ENCODE results near the gene CLIC5. TPM values are rescaled to one million over a fixed set of nuclear protein-coding genes. Genes with fewer than 3 reads are reported as not detected.

CLIC5 gene
- polyA plus RNA-seq, 1 donor (not counting 4 experiments of a cell fraction or from before 2014, with no cell fraction given), result 0.09 TPM

- H3K9ac ChIP-seq (ENCODE audit: control insufficient read depth, extremely low read depth, insufficient read depth, low read length), result no peak overlapping the region
- dilution Hi-C loops (cut with MboI; ENCODE audit: extremely low pct_ligation_motif_present, low sequenced_read_pairs), result no loop called here
- no peak overlapping the region for H3K4me3 ChIP-seq (ENCODE audit: control insufficient read depth in 2 of 3, extremely low read depth in 1 of 3, insufficient read depth in 2 of 3, low read depth in 1 of 3, low read length in 3 of 3)
- H3K36me3 ChIP-seq (ENCODE audit: control insufficient read depth in 2 of 2, extremely low read depth in 1 of 2, insufficient read depth in 2 of 2, low read length in 2 of 2), result no peaks in the 10 kb centered on the region
- TF ChIP-seq CTCF (optimal IDR thresholded peaks at IDR 0.05 in 1 of 3, IDR thresholded peaks at IDR 0.05 in 1 of 3, conservative IDR thresholded peaks at IDR 0.05 in 1 of 3; ENCODE audit: extremely low read depth in 1 of 3, insufficient read depth in 2 of 3, low read length in 3 of 3), result no peak
- TF ChIP-seq EZH2 (IDR thresholded peaks at IDR 0.05; ENCODE audit: low read length), result no peak
- H3K4me1 ChIP-seq (ENCODE audit: control insufficient read depth, extremely low read depth, insufficient read depth, low read length), result no peaks in the 10 kb centered on the region
- H4K20me1 ChIP-seq (ENCODE audit: control insufficient read depth, extremely low read depth, insufficient read depth, low read length), result no peaks in the 10 kb centered on the region
- H2AFZ ChIP-seq (ENCODE audit: control insufficient read depth, low read length), result no peak overlapping the region
- no peak for FAIRE-seq
- H3K27me3 ChIP-seq (ENCODE audit: control insufficient read depth, extremely low read depth, insufficient read depth, low read length), result no peaks in the 10 kb centered on the region
- no peaks in the 10 kb centered on the region for H3K9me3 ChIP-seq (ENCODE audit: control insufficient read depth, low read depth, low read length)
- DNase-seq (ENCODE audit: low read depth, low spot score), result no peak
- H3K9me1 ChIP-seq (ENCODE audit: control insufficient read depth, extremely low read depth, insufficient read depth, low read length), result no peaks in the 10 kb centered on the region
- H3K4me2 ChIP-seq (ENCODE audit: control insufficient read depth, extremely low read depth, insufficient read depth, low read depth, low read length), result no peak overlapping the region
- no peak overlapping the region for H3K27ac ChIP-seq (ENCODE audit: control insufficient read depth, insufficient read depth, low read length)
- H3K79me2 ChIP-seq (ENCODE audit: control insufficient read depth, insufficient read depth, low read length), result no peaks in the 10 kb centered on the region
These were observed 38.9 kb upstream of the CLIC5 start for GRCh38 chr6:46054516-46054915.

- Histone ChIP-seq H3K9ac (ENCODE audit: control insufficient read depth, extremely low read depth, insufficient read depth, low read length) (no peak overlapping the region), H2AFZ (ENCODE audit: control insufficient read depth, low read length) (no peak overlapping the region), H3K4me3 (ENCODE audit: control insufficient read depth in 2 of 3, extremely low read depth in 1 of 3, insufficient read depth in 2 of 3, low read depth in 1 of 3, low read length in 3 of 3) (no peak overlapping the region), H3K36me3 (ENCODE audit: control insufficient read depth in 2 of 2, extremely low read depth in 1 of 2, insufficient read depth in 2 of 2, low read length in 2 of 2) (no peaks in the 10 kb centered on the region), H3K27me3 (ENCODE audit: control insufficient read depth, extremely low read depth, insufficient read depth, low read length) (no peaks in the 10 kb centered on the region), H3K27ac (ENCODE audit: control insufficient read depth, insufficient read depth, low read length) (no peak overlapping the region), H4K20me1 (ENCODE audit: control insufficient read depth, extremely low read depth, insufficient read depth, low read length) (no peaks in the 10 kb centered on the region), H3K79me2 (ENCODE audit: control insufficient read depth, insufficient read depth, low read length) (no peaks in the 10 kb centered on the region), H3K4me1 (ENCODE audit: control insufficient read depth, extremely low read depth, insufficient read depth, low read length) (no peaks in the 10 kb centered on the region), H3K9me1 (ENCODE audit: control insufficient read depth, extremely low read depth, insufficient read depth, low read length) (no peaks in the 10 kb centered on the region), H3K4me2 (ENCODE audit: control insufficient read depth, extremely low read depth, insufficient read depth, low read depth, low read length) (no peak overlapping the region), H3K9me3 (ENCODE audit: control insufficient read depth, low read depth, low read length) (no peaks in the 10 kb centered on the region)
- FAIRE-seq (no peak), DNase-seq (ENCODE audit: low read depth, low spot score) (no peak)
- dilution Hi-C loops (cut with MboI; ENCODE audit: extremely low pct_ligation_motif_present, low sequenced_read_pairs), result no loop called here
- no peak for TF ChIP-seq CTCF (optimal IDR thresholded peaks at IDR 0.05 in 1 of 3, IDR thresholded peaks at IDR 0.05 in 1 of 3, conservative IDR thresholded peaks at IDR 0.05 in 1 of 3; ENCODE audit: extremely low read depth in 1 of 3, insufficient read depth in 2 of 3, low read length in 3 of 3)
- no peak for TF ChIP-seq EZH2 (IDR thresholded peaks at IDR 0.05; ENCODE audit: low read length)
These were observed 37.6 kb upstream of the CLIC5 start for GRCh38 chr6:46053039-46053933.
